AG09319 (cell line): ENCODE data around the gene CIB2.

Experiments used
- DNase-seq: peaks from one replicate; pipeline ENCODE4 v3.0.0-alpha.2; 2010; ENCODE audit warnings: low read depth; ENCODE audit errors: extremely low read depth
- TF ChIP-seq, protein P1 (sequence below): IDR thresholded peaks from 2 replicates; pipeline ENCODE4 v1.5.1; 2011; ENCODE audit warnings: low read depth, mild to moderate bottlenecking, inconsistent platforms, low read length, moderate library complexity

The CIB2 gene

GRCh38 chr15:78067328-78068228 lies 63.7 kb downstream of the CIB2 start:
- DNase-seq = no peak
- TF ChIP-seq, protein P1, sequence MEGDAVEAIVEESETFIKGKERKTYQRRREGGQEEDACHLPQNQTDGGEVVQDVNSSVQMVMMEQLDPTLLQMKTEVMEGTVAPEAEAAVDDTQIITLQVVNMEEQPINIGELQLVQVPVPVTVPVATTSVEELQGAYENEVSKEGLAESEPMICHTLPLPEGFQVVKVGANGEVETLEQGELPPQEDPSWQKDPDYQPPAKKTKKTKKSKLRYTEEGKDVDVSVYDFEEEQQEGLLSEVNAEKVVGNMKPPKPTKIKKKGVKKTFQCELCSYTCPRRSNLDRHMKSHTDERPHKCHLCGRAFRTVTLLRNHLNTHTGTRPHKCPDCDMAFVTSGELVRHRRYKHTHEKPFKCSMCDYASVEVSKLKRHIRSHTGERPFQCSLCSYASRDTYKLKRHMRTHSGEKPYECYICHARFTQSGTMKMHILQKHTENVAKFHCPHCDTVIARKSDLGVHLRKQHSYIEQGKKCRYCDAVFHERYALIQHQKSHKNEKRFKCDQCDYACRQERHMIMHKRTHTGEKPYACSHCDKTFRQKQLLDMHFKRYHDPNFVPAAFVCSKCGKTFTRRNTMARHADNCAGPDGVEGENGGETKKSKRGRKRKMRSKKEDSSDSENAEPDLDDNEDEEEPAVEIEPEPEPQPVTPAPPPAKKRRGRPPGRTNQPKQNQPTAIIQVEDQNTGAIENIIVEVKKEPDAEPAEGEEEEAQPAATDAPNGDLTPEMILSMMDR = no peak

GRCh38 chr15:78065973-78066946 lies 65.0 kb downstream of the CIB2 start:
- TF ChIP-seq, protein P1 = no peak

DNA sequence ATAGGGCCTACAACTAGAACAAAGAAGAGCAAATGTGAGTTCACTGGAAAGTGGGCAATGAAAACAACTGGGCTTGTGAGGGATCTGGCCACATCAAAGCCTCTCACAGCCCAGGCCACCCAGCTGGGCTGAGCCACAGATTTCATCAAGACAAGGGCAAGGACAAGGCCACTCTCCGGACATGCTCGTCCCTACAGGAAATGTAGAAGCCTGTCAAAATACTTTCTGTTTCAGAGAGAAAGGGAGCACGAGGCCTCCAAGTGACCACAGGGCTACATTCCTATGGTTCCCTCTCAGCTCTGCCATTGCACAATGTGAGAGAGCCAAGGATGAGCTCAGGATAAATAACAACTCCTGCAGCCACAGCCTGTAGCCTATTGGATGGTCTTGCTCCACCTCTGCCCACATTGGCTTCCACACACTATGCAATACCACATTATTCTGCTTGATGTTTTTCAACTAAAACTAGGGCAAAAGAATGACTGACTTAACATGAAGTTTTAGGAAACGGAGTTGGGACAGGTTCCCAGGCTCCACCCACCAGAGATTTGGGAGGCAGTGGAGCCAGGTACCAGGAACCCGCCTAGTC lies 65.9 kb downstream of the CIB2 start:
- DNase-seq = peak; percentile 95
- TF ChIP-seq, protein P1 = no peak

More at GRCh38 chr15:78065973-78066946, 65.0 kb downstream of the CIB2 start:
- DNase-seq = no peak

DNA sequence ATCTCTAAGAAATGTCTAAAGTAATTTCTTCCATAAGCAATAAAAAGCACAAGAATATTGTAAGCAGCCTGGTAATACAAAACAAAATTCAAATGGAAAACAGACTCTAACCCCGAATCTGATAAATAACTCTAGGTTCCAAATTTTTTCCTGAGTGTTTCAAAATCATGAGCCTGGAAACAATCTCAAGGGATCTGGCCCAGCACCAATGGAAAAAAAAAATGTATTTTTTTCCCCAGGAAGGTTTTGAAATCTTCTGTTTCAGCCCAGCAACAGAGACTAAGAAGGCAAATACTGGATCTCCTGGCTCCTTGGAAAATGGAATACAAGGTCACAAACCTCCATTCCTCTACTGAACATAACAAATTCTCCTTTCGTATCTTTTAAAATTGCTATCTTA lies 66.7 kb downstream of the CIB2 start:
- DNase-seq = no peak
- TF ChIP-seq, protein P1 = no peak

DNA sequence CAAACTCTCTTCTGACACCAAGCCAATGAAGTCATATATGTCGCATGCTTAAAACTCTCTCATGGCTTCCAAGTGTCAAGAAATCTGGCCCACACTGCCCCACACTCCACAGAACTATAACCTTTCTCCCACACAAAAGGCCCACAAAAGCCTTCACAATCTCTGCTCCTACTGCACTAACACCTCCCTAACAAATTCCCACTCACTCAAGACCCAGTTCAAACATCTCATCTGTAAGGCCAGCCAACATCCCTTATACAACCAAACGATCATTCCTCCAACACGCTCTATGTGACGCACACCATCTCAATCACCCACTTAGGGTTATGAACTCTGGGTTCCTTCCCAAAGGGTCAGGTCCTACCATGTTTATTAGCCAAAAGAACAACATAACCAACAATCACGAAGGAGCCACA lies 67.3 kb downstream of the CIB2 start:
- DNase-seq = no peak
- TF ChIP-seq, protein P1 = no peak

DNA sequence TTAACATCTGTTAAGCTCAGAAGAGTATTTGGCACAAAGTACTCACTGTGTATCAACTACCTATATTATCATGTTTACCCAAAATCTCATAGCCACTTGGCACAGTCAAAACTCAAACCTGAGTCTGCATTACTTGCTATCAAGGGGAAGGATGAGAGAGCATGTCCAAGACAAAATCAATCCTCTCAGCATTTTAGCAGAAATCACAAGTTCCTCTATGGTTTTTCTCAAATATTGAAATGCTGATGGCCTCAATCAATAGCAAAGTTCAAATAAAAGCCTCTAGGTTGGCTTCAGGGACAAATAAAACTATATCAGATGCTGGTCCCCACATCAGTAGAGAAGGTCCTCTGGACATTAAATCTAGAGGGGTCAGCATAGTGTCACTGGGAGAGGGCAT lies 68.0 kb downstream of the CIB2 start:
- TF ChIP-seq, protein P1 = no peak
- no peak for DNase-seq
